CD4-positive, CD25-positive, alpha-beta regulatory T cell (primary cell): ENCODE measurements around the gene RAC3. TPM values are rescaled to one million over a fixed set of nuclear protein-coding genes. Genes with fewer than 3 reads are reported as not detected.

Experiments
- ATAC-seq, 2 donors: fragments of 150-1000 bp; cut with Tn5 transposase; one replicate each; pipeline ENCODE4 v1.10.0; 2021; ENCODE audit warnings: low read depth in 2 of 2, moderate number of reproducible peaks in 2 of 2, moderate library complexity in 1 of 2
- DNase-seq, 3 donors: peaks; one replicate each; pipeline versions ENCODE4 v3.0.0 to v3.0.0-alpha.2; 2012 to 2022; ENCODE audit warnings: mixed read lengths in 1 of 3
- H3K27ac ChIP-seq: one replicate; pipeline ENCODE4 v1.7.0; 2013; ENCODE audit warnings: mild to moderate bottlenecking, low read length; ENCODE audit not compliant: insufficient read depth, poor library complexity, severe bottlenecking
- H3K27me3 ChIP-seq: one replicate; pipeline ENCODE4 v1.7.0; 2013; ENCODE audit warnings: low read length; ENCODE audit not compliant: control insufficient read depth, insufficient read depth
- H3K36me3 ChIP-seq: one replicate; pipeline ENCODE4 v1.7.0; 2013; ENCODE audit warnings: mild to moderate bottlenecking, low read length, moderate library complexity; ENCODE audit not compliant: control insufficient read depth, insufficient read depth
- H3K4me1 ChIP-seq: 2 replicates; pipeline ENCODE4 v1.7.0; 2013; ENCODE audit warnings: mild to moderate bottlenecking, low read length; ENCODE audit not compliant: insufficient read depth, control insufficient read depth, poor library complexity, severe bottlenecking
- H3K4me3 ChIP-seq: one replicate; pipeline ENCODE4 v1.7.0; 2013; ENCODE audit warnings: low read depth, mild to moderate bottlenecking, low read length, moderate library complexity
- H3K9me3 ChIP-seq, 2 experiments: 1 replicate in 1 of 2; 2 replicates in 1 of 2; pipeline ENCODE4 v1.7.0; 2013; ENCODE audit warnings: low read length in 2 of 2, mild to moderate bottlenecking in 1 of 2, moderate library complexity in 1 of 2; ENCODE audit not compliant: control insufficient read depth in 2 of 2
- H3K27ac Mint-ChIP-seq, 3 donors: one replicate each; pipeline ENCODE4 v1.8.0; 2020 to 2022; ENCODE audit warnings: mild to moderate bottlenecking in 3 of 3, mixed read lengths in 3 of 3, moderate library complexity in 2 of 3
- H3K27me3 Mint-ChIP-seq: one replicate; pipeline ENCODE4 v1.8.0; 2022; ENCODE audit warnings: mild to moderate bottlenecking, mixed read lengths
- H3K36me3 Mint-ChIP-seq: one replicate; pipeline ENCODE4 v1.8.0; 2020; ENCODE audit warnings: mixed read lengths
- H3K4me1 Mint-ChIP-seq, 4 donors: one replicate each; pipeline ENCODE4 v1.8.0; 2020 to 2022; ENCODE audit warnings: mixed read lengths in 4 of 4, mild to moderate bottlenecking in 1 of 4
- H3K4me3 Mint-ChIP-seq, 4 donors: one replicate each; pipeline ENCODE4 v1.8.0; 2020 to 2022; ENCODE audit warnings: mild to moderate bottlenecking in 4 of 4, mixed read lengths in 4 of 4, moderate library complexity in 3 of 4
- H3K9me3 Mint-ChIP-seq, 7 donors: one replicate each; pipeline ENCODE4 v1.8.0; 2020 to 2022; ENCODE audit warnings: mixed read lengths in 7 of 7, mild to moderate bottlenecking in 3 of 7, moderate library complexity in 2 of 7
- polyA plus RNA-seq, 4 donors: library from polyadenylated mRNA; unstranded; fragments of 300-500 nt; fragmentation: Illumina TruSeq; gene quantifications; one replicate each; pipeline ENCODE4 v1.2.3, GENCODE V29; 2021
- total RNA-seq: library from RNA; stranded (reverse); gene quantifications from one replicate; pipeline ENCODE4 v1.2.3, GENCODE V29; 2022

Gene RAC3
- total and polyA plus RNA-seq, 5 donors from 2014 or later: 0.26 to 3.6 TPM; not detected in 3

DNA sequence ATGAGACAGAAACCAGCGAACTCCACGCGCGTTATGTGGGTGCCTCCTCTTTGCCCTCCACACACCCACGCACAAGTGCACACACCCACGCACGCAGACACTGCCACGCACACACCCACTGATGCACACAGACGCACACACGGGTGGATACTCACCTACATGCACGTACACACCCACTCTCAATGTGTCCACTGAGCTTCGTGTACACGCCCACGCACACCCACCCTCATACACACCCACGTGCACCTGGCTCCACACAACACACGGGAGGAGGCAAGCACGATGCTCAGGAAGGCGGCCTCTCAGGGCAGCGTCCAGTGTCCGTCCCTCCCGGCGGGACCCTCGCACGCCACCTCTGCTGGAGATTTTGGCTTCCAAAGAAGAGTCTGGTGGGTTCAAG lies 15.9 kb downstream of the RAC3 start:
- peak overlapping the region in 1 of 3 donors; percentile 52 for H3K27ac Mint-ChIP-seq

GRCh38 chr17:82047914-82048570 lies 16.6 kb downstream of the RAC3 start:
- Mint-ChIP-seq H3K9me3 (peaks cover 0 to 1% (median 0%) of the 10 kb centered on the region in 7 donors), H3K4me3 (peak overlapping the region in 3 of 4 donors; percentile 52 to 83 (median 66)), H3K4me1 (peaks cover 0 to 20% (median 5%) of the 10 kb centered on the region in 4 donors), H3K36me3 (peaks cover 7% of the 10 kb centered on the region), H3K27ac (no peak overlapping the region), H3K27me3 (no peaks in the 10 kb centered on the region)
- H3K27ac ChIP-seq: no peak overlapping the region
- H3K4me3 ChIP-seq: no peak overlapping the region
- no peak for ATAC-seq
- H3K36me3 ChIP-seq: no peaks in the 10 kb centered on the region
- peaks cover 14% of the 10 kb centered on the region for H3K4me1 ChIP-seq
- H3K9me3 ChIP-seq: no peaks in the 10 kb centered on the region
- no peaks in the 10 kb centered on the region for H3K27me3 ChIP-seq
- no peak for DNase-seq

More for the DNA sequence above, 15.9 kb downstream of the RAC3 start:
- Mint-ChIP-seq H3K4me3 (peak overlapping the region in 3 of 4 donors; percentile 52 to 83 (median 66)), H3K27me3 (no peaks in the 10 kb centered on the region), H3K36me3 (peaks cover 7% of the 10 kb centered on the region), H3K4me1 (peaks cover 0 to 15% (median 3%) of the 10 kb centered on the region in 4 donors), H3K9me3 (peaks cover 0 to 1% (median 0%) of the 10 kb centered on the region in 7 donors)
- H3K4me3 ChIP-seq: no peak overlapping the region
- H3K27me3 ChIP-seq: no peaks in the 10 kb centered on the region
- no peaks in the 10 kb centered on the region for H3K9me3 ChIP-seq
- ATAC-seq (no peak), DNase-seq (no peak)
- peaks cover 8% of the 10 kb centered on the region for H3K4me1 ChIP-seq
- H3K27ac ChIP-seq: no peak overlapping the region
- no peaks in the 10 kb centered on the region for H3K36me3 ChIP-seq

- H3K4me1 ChIP-seq: peaks cover 20% of the 10 kb centered on the region
- Mint-ChIP-seq H3K9me3 (peaks cover 0 to 1% (median 0%) of the 10 kb centered on the region in 7 donors), H3K4me3 (peak overlapping the region in 1 of 4 donors; percentile 52), H3K27me3 (no peaks in the 10 kb centered on the region), H3K4me1 (peaks cover 0 to 24% (median 6%) of the 10 kb centered on the region in 4 donors), H3K27ac (no peak overlapping the region), H3K36me3 (peaks cover 7% of the 10 kb centered on the region)
- no peaks in the 10 kb centered on the region for H3K36me3 ChIP-seq
- no peaks in the 10 kb centered on the region for H3K27me3 ChIP-seq
- ATAC-seq: no peak
- H3K4me3 ChIP-seq: no peak overlapping the region
- DNase-seq: no peak
- H3K9me3 ChIP-seq: no peaks in the 10 kb centered on the region
- H3K27ac ChIP-seq: no peak overlapping the region
Measured at GRCh38 chr17:82048571-82048971, 17.1 kb downstream of the RAC3 start.

DNA sequence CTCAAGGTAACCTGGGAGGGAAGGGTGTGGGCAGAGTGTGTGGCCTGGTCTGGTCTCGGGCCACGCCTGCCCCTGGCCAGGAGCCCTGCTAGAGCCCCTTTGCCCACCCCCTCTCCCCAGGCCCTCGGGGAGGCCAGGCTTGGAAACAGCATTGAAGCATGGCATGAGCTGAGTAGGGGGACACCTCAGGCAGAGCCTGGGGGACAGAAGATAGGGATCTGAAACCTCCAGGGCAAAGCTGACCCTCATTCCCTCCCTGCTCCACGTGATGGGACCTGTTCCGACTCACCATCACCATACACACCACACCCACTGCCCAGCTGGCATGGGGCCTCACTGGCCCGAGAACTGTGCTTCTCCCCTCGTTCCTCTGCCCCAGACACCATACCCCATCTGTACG lies 17.6 kb downstream of the RAC3 start:
- Mint-ChIP-seq H3K9me3 (peaks cover 0 to 1% (median 0%) of the 10 kb centered on the region in 7 donors), H3K4me3 (peak overlapping the region in 1 of 4 donors; percentile 11), H3K27me3 (no peaks in the 10 kb centered on the region), H3K36me3 (peaks cover 7% of the 10 kb centered on the region), H3K4me1 (peaks cover 0 to 24% (median 6%) of the 10 kb centered on the region in 4 donors), H3K27ac (no peak overlapping the region)
- ATAC-seq (no peak), DNase-seq (no peak)
- Histone ChIP-seq H3K4me3 (no peak overlapping the region), H3K36me3 (peaks cover 4% of the 10 kb centered on the region), H3K9me3 (no peaks in the 10 kb centered on the region), H3K27me3 (no peaks in the 10 kb centered on the region), H3K27ac (no peak overlapping the region), H3K4me1 (peaks cover 23% of the 10 kb centered on the region)

- H3K4me1 ChIP-seq: peaks cover 23% of the 10 kb centered on the region
- H3K27me3 ChIP-seq: no peaks in the 10 kb centered on the region
- peaks cover 0 to 1% (median 0%) of the 10 kb centered on the region in 7 donors for H3K9me3 Mint-ChIP-seq
- peaks cover 4% of the 10 kb centered on the region for H3K36me3 ChIP-seq
- H3K36me3 Mint-ChIP-seq: peaks cover 7% of the 10 kb centered on the region
- no peak for DNase-seq
- no peak overlapping the region for H3K27ac Mint-ChIP-seq
- peaks cover 0 to 24% (median 6%) of the 10 kb centered on the region in 4 donors for H3K4me1 Mint-ChIP-seq
- H3K9me3 ChIP-seq: no peaks in the 10 kb centered on the region
- H3K27ac ChIP-seq: no peak overlapping the region
- no peak overlapping the region for H3K4me3 ChIP-seq
- peak overlapping the region in 2 of 4 donors; percentile 47 to 84 for H3K4me3 Mint-ChIP-seq
- H3K27me3 Mint-ChIP-seq: no peaks in the 10 kb centered on the region
- ATAC-seq: no peak
Measured at GRCh38 chr17:82049521-82049971, 18.1 kb downstream of the RAC3 start.

GRCh38 chr17:82050152-82050760 lies 18.8 kb downstream of the RAC3 start:
- peak overlapping the region; percentile 47 to 85 (median 83) for H3K4me3 Mint-ChIP-seq
- Histone ChIP-seq H3K4me1 (peaks cover 23% of the 10 kb centered on the region), H3K27ac (no peak overlapping the region), H3K36me3 (peaks cover 10% of the 10 kb centered on the region), H3K9me3 (no peaks in the 10 kb centered on the region), H3K27me3 (no peaks in the 10 kb centered on the region), H3K4me3 (no peak overlapping the region)
- peak overlapping the region in 2 of 3 donors; percentile 51 to 75 for H3K27ac Mint-ChIP-seq
- H3K27me3 Mint-ChIP-seq: no peaks in the 10 kb centered on the region
- H3K4me1 Mint-ChIP-seq: peaks cover 0 to 27% (median 6%) of the 10 kb centered on the region in 4 donors
- H3K9me3 Mint-ChIP-seq: peaks cover 0 to 1% (median 0%) of the 10 kb centered on the region in 7 donors
- peaks cover 7% of the 10 kb centered on the region for H3K36me3 Mint-ChIP-seq
- DNase-seq (no peak), ATAC-seq (no peak)

- Histone ChIP-seq H3K4me3 (no peak overlapping the region), H3K4me1 (peaks cover 23% of the 10 kb centered on the region), H3K36me3 (peaks cover 15% of the 10 kb centered on the region), H3K27me3 (no peaks in the 10 kb centered on the region), H3K27ac (no peak overlapping the region), H3K9me3 (no peaks in the 10 kb centered on the region)
- Mint-ChIP-seq H3K9me3 (no peaks in the 10 kb centered on the region), H3K4me1 (peaks cover 0 to 27% (median 6%) of the 10 kb centered on the region in 4 donors), H3K27ac (peak overlapping the region in 2 of 3 donors; percentile 75 to 86), H3K4me3 (peak overlapping the region; percentile 47 to 85 (median 83)), H3K36me3 (peaks cover 7% of the 10 kb centered on the region), H3K27me3 (no peaks in the 10 kb centered on the region)
- ATAC-seq: peak in 1 of 2 donors; percentile 12
- DNase-seq: no peak
Measured at GRCh38 chr17:82050761-82051641, 19.5 kb downstream of the RAC3 start.
